GM12891 (cell line): ENCODE data around the gene ZNF827.

Experiments
- DNase-seq: peaks from one replicate; pipeline ENCODE4 v3.0.0; 2011; ENCODE audit warnings: low spot score; ENCODE audit not compliant: insufficient read length
- FAIRE-seq: peaks from 2 replicates; lab custom pipeline; 2011; peaks lifted over from hg19 to GRCh38; lab: Jason Lieb, UNC
- PAX5 ChIP-seq: IDR thresholded peaks from 2 replicates; pipeline ENCODE4 v1.6.1; 2011; ENCODE audit warnings: low read length, moderate library complexity, mild to moderate bottlenecking; ENCODE audit not compliant: insufficient read depth, severe bottlenecking
- POLR2A ChIP-seq: IDR thresholded peaks from 2 replicates; pipeline ENCODE4 v1.6.1; 2011; ENCODE audit warnings: low read depth, low read length, control low read depth
- POLR2AphosphoS5 ChIP-seq: IDR thresholded peaks from 2 replicates; pipeline ENCODE4 v1.6.1; 2011; ENCODE audit warnings: low read depth, low read length, control low read depth
- POU2F2 ChIP-seq: IDR thresholded peaks from 2 replicates; pipeline ENCODE4 v1.6.1; 2011; ENCODE audit warnings: low read depth, mild to moderate bottlenecking, control low read depth, low read length, moderate library complexity
- SPI1 ChIP-seq: IDR thresholded peaks from 2 replicates; pipeline ENCODE4 v1.6.1; 2011; ENCODE audit warnings: low read depth, low read length, control low read depth
- TAF1 ChIP-seq: IDR thresholded peaks from 2 replicates; pipeline ENCODE4 v1.6.1; 2011; ENCODE audit warnings: low read depth, low read length, control low read depth

Gene ZNF827

DNA sequence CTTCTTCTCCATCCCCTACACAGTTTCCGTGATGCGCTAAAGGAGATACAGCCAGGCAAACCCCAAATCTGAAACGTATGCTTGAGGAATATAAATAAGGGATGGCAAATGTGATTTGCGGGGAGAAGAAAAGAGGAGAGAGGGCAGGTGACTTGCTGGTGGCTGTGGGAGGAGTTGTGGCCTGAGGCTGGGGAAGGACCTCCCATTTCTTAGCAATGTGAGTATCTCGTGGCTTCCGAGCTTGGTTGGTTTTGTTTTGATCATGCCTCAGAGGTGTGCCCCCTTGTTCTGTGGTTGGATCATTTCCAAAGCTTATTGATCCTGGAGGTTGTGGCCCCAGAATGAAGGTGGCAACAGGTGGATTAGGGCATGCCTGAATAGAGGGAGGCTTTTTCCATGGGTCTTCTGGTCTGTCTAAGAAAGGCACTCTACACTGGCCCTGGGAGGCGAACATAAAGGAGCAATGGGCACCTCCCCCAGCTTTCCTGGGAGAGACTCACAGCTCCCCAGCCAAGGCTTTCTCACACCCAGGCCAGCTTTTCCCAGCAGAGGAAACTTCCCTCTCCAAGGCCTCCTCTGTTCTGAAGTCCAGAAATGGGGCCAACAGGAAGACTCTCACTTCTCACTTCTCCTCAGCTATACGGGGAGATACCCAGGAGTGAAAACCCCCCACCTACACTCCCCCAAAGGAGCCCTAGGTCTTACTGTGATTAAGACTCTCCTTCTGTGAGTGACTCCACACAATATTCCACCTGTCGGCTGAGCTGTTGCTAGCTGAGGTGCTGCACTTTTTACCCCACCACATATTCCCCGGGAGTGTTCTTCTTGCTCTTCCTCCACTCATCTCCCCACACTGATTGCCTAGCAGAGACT, 218.6 kb downstream of the ZNF827 start:
- FAIRE-seq (peak; percentile 79), DNase-seq (no peak)
- TF ChIP-seq SPI1: peak; percentile 85
- TF ChIP-seq TAF1: no peak

DNA sequence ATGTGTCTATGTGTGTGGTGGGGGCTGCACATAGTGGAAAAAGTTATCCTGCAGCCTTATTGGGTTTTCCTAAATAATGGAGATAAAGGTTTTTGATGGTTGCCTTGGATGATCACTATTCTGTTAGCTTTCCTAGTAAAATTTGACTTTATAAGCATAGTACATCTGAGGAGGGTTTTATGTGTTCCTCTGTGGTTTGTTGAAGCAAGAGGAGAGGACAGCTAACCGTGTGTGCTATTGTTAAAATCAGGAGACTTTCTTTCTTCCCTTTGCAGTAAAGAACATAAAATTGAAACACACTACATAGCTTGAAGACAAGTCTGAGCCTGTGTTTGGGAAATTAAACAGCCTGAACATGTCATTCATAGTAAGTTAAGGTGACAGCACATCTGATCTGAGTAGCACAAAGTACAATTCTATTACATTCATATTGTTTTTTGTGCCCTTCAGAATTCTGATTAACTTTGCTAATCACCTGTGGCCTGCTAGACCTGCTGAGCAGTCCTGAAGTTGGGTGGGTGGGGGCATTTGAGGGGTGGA, 221.9 kb downstream of the ZNF827 start:
- TF ChIP-seq POLR2AphosphoS5 (no peak), SPI1 (no peak), TAF1 (no peak), PAX5 (no peak), POU2F2 (no peak), POLR2A (no peak)
- FAIRE-seq: no peak
- no peak for DNase-seq

DNA sequence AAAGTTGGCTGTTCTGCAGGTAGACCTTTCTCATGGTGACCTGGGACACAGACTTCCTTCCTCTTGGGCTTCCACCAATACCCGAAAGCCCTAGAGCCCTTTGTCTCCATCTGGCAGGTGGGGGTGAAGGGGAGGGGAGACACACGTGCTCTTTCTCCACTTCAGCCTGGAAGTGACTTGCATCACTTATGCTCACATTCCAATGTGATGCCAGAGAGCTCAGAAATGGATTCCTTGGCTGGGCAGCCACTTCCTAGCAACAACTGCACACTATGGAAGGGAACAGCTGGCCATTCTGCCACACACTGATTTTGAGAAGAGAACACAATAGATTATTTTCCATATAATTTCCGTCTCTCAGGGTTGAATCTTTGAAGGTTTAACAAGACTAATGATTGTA, 222.4 kb downstream of the ZNF827 start:
- DNase-seq: no peak
- TF ChIP-seq TAF1: no peak
- no peak for TF ChIP-seq SPI1
- TF ChIP-seq POLR2AphosphoS5: no peak
- no peak for TF ChIP-seq POLR2A
- no peak for TF ChIP-seq PAX5
- no peak for TF ChIP-seq POU2F2
- no peak for FAIRE-seq

DNA sequence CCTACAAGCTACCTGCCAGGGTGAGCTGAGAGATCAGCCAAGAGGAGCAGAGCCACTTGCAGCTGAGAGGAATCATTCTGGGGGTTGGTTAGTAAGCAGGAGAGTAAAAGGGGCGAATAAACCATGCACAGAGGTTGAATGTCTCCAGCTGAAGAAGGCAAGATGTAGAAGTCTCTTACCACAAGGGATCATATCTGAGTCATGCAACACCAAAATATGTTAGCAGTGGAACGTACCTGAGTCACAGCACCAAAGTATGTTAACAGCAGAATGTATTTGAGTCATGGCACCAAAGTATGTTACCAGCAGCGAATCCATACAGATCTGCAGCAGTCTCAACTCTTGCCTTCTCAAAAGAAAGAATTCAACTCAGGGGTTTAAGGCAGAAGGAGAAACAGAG, 228.8 kb downstream of the ZNF827 start:
- FAIRE-seq (peak; percentile 13), DNase-seq (no peak)
- TF ChIP-seq POLR2AphosphoS5 (no peak), PAX5 (no peak), TAF1 (no peak), POU2F2 (no peak), SPI1 (no peak), POLR2A (no peak)

DNA sequence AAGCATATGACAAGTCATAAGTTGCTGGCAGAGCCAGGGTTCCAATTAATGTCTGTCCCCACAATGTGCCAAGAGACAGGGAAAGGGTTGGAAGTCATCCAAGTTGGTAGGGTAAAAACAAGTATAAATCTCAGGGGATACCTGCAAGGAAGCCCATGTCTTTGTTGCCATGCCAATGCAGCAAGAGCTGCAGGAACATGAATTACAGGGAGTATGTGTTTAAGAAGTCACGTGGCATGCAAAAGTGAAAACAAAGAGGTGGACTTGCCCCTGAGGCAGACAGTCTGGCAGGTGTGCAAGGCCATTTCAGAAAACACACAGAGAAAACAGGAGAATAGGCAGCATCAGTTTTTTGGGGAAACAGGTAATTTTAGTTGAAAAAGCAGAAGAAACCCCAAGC, 229.3 kb downstream of the ZNF827 start:
- TF ChIP-seq POLR2AphosphoS5: no peak
- no peak for TF ChIP-seq POU2F2
- no peak for TF ChIP-seq PAX5
- TF ChIP-seq TAF1: no peak
- TF ChIP-seq SPI1: no peak
- no peak for TF ChIP-seq POLR2A
- DNase-seq: no peak
- no peak for FAIRE-seq
